ENCODE results near the gene ATAD3B.
"Not testable (repeated sequence)": the region's sequence is repeated elsewhere in the genome, so short reads cannot be mapped to it uniquely, and the experiment has no call there.

ATAD3B gene

DNA sequence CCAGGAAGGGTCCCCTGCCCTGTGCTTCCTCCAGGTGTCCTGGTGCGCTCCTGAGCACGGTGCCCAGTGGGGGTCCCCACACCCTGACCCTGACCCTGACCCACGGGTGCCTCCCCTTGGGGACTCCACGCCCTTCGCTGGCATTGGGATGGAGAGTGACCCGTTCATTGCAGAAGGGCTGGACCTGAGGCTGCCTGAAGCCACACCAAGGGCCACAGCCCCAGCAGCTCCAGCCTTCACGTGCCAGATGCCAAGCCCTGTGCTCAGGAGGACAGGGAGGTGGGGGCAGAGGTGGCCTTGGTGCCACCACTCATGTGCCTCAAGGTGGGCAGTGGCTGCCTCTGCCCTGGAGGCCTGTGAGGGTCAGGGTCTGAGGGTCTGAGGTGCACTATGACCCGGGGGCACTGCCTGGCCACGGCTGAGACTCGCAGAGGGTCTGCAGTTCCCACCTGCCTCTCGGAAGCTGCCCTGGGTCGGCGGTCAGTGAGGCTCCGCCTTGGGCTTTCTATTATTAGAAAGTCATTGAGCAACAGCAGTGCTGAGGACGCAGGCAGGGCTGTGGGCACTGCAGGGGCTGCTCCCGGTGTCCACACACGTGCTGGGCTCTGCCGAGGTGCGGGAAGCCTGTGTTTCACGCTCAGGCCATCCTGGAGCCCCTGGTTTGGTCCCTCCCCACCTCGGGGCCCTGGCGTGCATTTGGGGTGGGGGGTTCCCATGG, 61.8 kb downstream of the ATAD3B start:
- DNase-seq (ENCODE audit: low spot score) = not testable (repeated sequence)

GRCh38 chr1:1533894-1534291, 62.3 kb downstream of the ATAD3B start:
- DNase-seq (ENCODE audit: low spot score) = not testable (repeated sequence)

DNA sequence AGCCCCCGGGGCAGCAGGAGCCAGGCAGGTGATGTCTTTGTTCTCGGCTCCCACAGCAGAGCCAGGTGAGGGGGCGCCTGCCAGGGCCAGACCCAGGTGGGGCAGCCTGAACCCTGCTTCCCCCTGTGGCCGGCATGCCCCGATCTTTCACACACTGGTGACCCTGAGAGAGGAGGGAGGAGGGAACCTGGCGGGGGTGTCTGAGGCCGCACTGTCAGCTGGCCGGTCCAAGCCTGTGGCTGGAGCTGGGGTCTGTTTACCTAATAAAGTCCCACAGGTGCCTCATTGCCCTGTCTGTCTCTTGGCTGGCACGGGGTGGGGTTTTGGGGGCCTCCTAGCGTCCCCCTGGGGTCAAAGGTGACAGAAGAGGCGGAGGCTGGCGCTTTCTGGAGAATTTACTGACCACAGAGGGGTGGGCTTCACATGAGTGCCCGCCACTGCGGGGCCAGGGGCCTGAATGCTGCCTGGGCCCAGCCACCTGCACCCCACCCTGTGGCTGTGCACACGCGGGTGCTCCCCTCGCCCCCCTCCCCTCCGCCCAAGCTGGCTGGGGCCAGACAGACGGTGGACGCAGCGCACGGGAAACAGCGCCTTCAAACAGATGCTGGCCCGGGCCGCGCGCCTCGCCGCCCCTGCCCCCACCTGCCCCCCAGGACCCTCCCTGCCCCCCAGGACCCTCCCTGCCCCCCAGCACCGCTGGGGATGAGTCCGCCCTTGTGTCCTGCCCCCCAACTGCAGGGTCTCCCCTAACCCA, 63.0 kb downstream of the ATAD3B start:
- DNase-seq (ENCODE audit: low spot score) = no peak

- no peak for DNase-seq (ENCODE audit: low spot score)
Observed at GRCh38 chr1:1535201-1536018, 63.8 kb downstream of the ATAD3B start.

DNA sequence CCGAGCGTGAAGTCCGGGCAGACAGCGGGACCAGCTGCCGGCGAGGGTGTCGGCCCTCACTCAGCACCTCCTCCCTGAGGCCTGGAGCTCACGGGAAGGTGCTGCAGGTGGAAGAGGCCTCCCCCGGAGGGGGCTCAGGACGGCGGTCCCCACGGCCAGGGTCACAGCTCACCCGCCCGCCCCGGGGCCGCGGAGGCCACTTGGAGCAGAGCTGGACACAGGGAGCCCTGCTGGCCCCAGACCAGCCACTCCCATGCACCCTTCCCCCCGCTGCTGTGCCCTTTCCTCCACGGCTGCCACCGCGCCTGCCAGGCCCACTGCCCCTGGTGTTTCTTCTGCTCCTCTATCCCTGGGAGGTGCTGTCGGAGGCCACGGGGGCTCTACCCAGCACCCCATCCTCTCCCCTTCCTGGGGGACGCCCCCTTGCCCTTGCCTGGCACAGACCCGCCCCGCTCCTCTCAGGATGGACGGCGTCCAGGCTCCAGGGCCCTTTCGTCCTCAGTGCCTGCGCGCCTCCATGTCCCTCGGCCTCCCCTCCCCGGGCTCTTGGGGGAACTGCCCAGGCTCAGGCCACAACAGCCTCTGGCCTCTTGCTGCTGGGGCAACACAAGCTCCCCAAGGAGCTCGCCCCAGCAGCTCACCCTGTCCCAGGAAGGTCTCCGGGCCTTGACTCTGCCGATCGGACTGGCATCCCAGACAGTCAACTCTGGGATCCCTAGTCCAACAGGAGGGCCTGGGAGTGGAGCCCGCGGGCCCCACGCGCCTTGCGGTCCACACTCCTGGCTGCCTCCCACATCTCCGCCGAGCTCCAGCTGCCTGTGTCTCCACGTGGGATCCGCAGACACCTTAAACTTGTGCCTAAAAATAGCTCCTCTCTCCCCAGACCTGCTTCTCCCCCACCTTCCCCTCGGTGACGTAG, 64.7 kb downstream of the ATAD3B start:
- no peak for DNase-seq (ENCODE audit: low spot score)

GRCh38 chr1:1536938-1537546, 65.5 kb downstream of the ATAD3B start:
- DNase-seq (ENCODE audit: low spot score) = no peak

DNA sequence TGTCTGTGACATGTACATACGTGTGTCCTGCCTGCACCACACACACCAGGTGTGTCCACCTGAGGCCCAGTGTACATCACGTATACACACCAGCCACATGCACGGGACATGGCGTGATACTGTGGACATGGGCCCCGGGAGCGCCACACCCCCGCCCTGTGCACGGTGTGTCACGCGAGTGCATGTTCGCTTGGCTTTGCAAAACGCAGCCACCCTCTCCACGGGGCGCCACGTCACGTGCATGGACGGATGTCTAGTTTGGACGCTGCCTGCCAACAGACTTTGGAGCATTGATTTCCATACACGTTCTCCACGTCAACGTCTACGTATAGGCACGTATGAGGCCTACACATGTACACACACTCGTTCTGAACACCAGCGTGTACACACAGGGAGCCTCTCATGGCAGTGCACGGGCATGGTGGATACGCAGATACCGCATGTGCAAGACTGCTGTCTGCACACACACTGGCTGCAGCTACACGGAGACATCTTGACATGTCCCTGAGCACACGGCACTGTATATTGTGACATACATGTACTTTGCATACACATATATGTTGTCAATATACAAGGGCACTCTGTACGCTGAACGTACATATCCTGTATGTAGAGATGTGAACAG, 66.2 kb downstream of the ATAD3B start:
- no peak for DNase-seq (ENCODE audit: low spot score)

- no peak for DNase-seq (ENCODE audit: low spot score)
Observed at GRCh38 chr1:1538334-1538733, 66.8 kb downstream of the ATAD3B start.

- DNase-seq (ENCODE audit: low spot score) = no peak
Observed at GRCh38 chr1:1538989-1539309, 67.4 kb downstream of the ATAD3B start.

- no peak for DNase-seq (ENCODE audit: low spot score)
Observed at GRCh38 chr1:1539310-1540089, 67.9 kb downstream of the ATAD3B start.

DNA sequence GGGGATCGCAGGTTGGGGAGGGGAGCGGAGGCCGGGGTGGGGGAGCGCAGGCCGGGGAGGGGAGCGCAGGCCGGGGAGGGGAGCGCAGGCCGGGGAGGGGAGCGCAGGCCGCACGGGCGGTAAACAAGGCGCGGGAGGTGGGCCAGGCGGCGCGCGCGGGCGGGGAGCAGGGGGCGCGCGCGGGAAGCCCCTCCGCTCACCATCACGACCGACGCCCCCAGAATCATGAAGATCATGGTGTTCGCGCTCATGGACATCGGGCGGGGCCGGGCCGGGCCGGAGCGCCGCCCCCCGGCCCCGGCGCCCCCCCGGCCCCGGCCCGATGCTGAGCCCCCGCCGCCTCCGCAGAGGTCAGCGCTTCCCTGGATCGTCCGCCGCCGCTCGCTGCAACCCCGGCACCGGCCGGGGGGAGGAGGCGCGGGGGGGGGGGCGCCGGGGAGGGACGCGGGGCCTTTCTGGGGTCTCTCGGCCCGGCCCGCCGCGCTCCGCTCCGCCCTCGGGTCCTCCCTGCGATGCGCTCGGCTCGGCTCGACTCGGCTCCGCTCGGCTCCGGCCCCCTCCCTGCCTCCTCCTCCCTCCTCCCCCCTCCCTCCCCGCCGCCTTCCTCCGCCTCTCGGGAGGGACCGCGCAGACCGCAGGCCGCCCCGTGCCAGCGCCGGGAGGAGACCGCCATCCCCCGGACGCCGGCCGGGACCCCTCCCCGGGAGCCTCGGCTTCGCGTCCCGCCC, 68.7 kb downstream of the ATAD3B start, which contains the start of gene TMEM240:
TSS of gene TMEM240 (minus strand) at position 535 of the 728 bp plus-strand sequence. CDS start at position 257, 278 bp downstream.
- DNase-seq (ENCODE audit: low spot score) = no peak

GRCh38 chr1:1540818-1541628, 69.5 kb downstream of the ATAD3B start:
- no peak for DNase-seq (ENCODE audit: low spot score)

- no peak for DNase-seq (ENCODE audit: low spot score)
Observed at GRCh38 chr1:1541956-1542765, 70.6 kb downstream of the ATAD3B start.

DNA sequence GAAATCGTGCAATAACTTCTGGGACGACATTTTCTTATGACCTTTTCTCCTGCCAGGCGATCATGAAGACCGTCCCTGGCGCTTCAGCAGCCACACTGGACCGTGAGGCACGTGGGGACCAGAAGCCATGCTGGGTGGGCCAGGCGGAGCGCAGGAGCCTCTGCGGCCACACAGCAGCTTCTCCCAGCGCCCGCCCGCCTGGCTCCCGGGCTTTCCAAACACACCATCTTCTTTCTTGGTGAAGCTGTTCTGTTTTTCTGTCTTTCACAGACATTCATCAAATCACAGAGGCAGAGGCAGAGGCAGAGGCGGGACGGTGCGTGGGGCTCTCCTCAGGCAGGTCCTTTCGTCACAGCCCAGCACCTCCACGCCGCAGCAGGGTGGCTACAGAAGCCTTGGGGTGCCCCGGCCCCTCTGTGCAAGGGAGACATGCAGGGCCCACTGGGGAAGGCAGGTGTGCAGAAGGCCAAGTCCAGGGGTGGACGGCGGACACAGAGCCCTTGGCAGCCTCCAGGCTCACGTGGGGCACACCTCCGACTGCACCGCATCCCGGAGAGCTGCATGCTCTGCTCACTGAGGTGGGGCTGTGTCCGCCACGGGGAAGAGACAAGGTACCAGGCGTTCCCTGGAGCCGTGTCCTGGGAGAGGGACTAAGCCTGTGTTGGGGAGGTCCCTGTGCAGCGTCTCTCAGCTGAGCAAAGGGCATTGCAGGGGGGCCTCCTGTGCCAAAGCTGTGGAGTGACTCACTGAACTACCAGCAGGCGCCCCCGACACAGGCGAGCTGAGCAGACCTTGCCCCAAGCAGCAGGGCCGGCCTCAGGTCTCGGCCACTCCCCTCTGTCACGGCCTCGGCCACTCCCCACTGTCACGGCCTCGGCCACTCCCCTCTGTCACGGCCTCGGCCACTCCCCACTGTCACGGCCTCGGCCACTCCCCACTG, 71.5 kb downstream of the ATAD3B start:
- DNase-seq (ENCODE audit: low spot score) = no peak

GRCh38 chr1:1543706-1544099, 72.1 kb downstream of the ATAD3B start:
- DNase-seq (ENCODE audit: low spot score) = no peak

- DNase-seq (ENCODE audit: low spot score) = no peak
Observed at GRCh38 chr1:1544544-1544943, 73.0 kb downstream of the ATAD3B start.

All from pons (tissue), 1 donor.